ENCODE data around the gene ST14. TPM values are rescaled to one million over a fixed set of nuclear protein-coding genes. Genes with fewer than 3 reads are reported as not detected.

The ST14 gene
- total RNA-seq, 2 donors from 2014 or later: 537 to 604 TPM

GRCh38 chr11:130211144-130211543, 51.6 kb downstream of the ST14 start:
- intact Hi-C loops (cut with DNase I): loop anchor here (5.0 to 10.0 kb wide), 2 partner anchors 216 to 704 kb away; partner anchors contain the start of genes ADAMTS8 and SNX19
- Histone ChIP-seq H3K4me3 (no peak overlapping the region), H3K36me3 (peaks cover 4% of the 10 kb centered on the region), H3K27me3 (no peaks in the 10 kb centered on the region), H3K9ac (ENCODE audit: low read depth in 2 of 2, low read length in 2 of 2) (no peak overlapping the region), H3K27ac (no peak overlapping the region), H3K9me3 (no peaks in the 10 kb centered on the region), H3K4me1 (no peaks in the 10 kb centered on the region)
- TF ChIP-seq CTCF (IDR thresholded peaks at IDR 0.05): no peak
- DNase-seq: peak; percentile 12

GRCh38 chr11:130211781-130212401, 52.3 kb downstream of the ST14 start:
- Histone ChIP-seq H3K36me3 (peaks cover 4% of the 10 kb centered on the region), H3K27me3 (no peaks in the 10 kb centered on the region), H3K9ac (ENCODE audit: low read depth in 2 of 2, low read length in 2 of 2) (no peak overlapping the region), H3K4me3 (no peak overlapping the region), H3K9me3 (no peaks in the 10 kb centered on the region), H3K4me1 (no peaks in the 10 kb centered on the region), H3K27ac (no peak overlapping the region)
- TF ChIP-seq CTCF (IDR thresholded peaks at IDR 0.05): no peak
- intact Hi-C loops (cut with DNase I): loop anchor here (5.0 to 10.0 kb wide), 2 partner anchors 215 to 703 kb away; partner anchors contain the start of genes ADAMTS8 and SNX19
- DNase-seq: peak; percentile 18

- Histone ChIP-seq H3K4me3 (no peak overlapping the region), H3K27ac (no peak overlapping the region), H3K36me3 (peaks cover 4% of the 10 kb centered on the region), H3K4me1 (no peaks in the 10 kb centered on the region), H3K27me3 (no peaks in the 10 kb centered on the region), H3K9ac (ENCODE audit: low read depth in 2 of 2, low read length in 2 of 2) (no peak overlapping the region), H3K9me3 (no peaks in the 10 kb centered on the region)
- DNase-seq: peak; percentile 22
- intact Hi-C loops (cut with DNase I): loop anchor here (5.0 to 10.0 kb wide), 2 partner anchors 215 to 702 kb away; partner anchors contain the start of genes ADAMTS8 and SNX19
- no peak for TF ChIP-seq CTCF (IDR thresholded peaks at IDR 0.05)
Observed at GRCh38 chr11:130212431-130212961, 52.9 kb downstream of the ST14 start.

- H3K4me3 ChIP-seq: no peak overlapping the region
- H3K36me3 ChIP-seq: peaks cover 3% of the 10 kb centered on the region
- no peaks in the 10 kb centered on the region for H3K27me3 ChIP-seq
- TF ChIP-seq CTCF (IDR thresholded peaks at IDR 0.05): peak; percentile 96
- no peak overlapping the region for H3K9ac ChIP-seq (ENCODE audit: low read depth in 2 of 2, low read length in 2 of 2)
- H3K27ac ChIP-seq: no peak overlapping the region
- peak; percentile 75 for DNase-seq
- intact Hi-C loops (cut with DNase I): loop anchor here (5.0 to 10.0 kb wide), 2 partner anchors 214 to 701 kb away; partner anchors contain the start of genes ADAMTS8 and SNX19
- no peaks in the 10 kb centered on the region for H3K4me1 ChIP-seq
- no peaks in the 10 kb centered on the region for H3K9me3 ChIP-seq
Observed at GRCh38 chr11:130213143-130213978, 53.8 kb downstream of the ST14 start.

- intact Hi-C loops (cut with DNase I): loop anchor here (5.0 to 10.0 kb wide), 2 partner anchors 213 to 701 kb away; partner anchors contain the start of genes ADAMTS8 and SNX19
Observed at GRCh38 chr11:130213979-130214281, 54.3 kb downstream of the ST14 start.

More at GRCh38 chr11:130213979-130214281, 54.3 kb downstream of the ST14 start:
- no peaks in the 10 kb centered on the region for H3K9me3 ChIP-seq
- no peak for TF ChIP-seq CTCF (IDR thresholded peaks at IDR 0.05)
- no peak overlapping the region for H3K9ac ChIP-seq (ENCODE audit: low read depth in 2 of 2, low read length in 2 of 2)
- DNase-seq: no peak
- no peak overlapping the region for H3K27ac ChIP-seq
- no peak overlapping the region for H3K4me3 ChIP-seq
- H3K36me3 ChIP-seq: no peaks in the 10 kb centered on the region
- no peaks in the 10 kb centered on the region for H3K27me3 ChIP-seq
- no peaks in the 10 kb centered on the region for H3K4me1 ChIP-seq

Data from colonic mucosa (tissue), 4 donors.